ENCODE measurements around the gene CTPS1. TPM values are rescaled to one million over a fixed set of nuclear protein-coding genes. Genes with fewer than 3 reads are reported as not detected.

CTPS1 gene
- total RNA-seq, 1 experiment from 2014 or later = 63.1 TPM

DNA sequence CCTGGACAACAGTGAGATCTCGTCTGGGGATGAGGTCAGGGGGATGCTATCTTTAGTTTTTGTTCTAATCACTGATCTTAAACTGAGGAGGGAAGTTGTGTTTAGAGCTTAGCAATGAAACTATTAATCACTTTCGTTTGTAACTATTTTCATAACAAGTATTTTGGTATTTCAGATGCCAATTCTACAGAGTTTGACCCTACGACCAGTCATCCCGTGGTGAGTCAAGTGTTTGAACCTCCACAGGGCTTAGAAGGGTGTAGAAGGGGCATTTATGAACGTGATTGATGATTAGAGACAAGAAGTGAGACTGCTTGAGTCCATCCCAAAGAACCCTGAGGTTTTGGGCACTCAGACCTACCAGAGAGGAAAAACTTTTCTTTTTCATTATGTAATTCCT, 26.4 kb downstream of the CTPS1 start:
- POLR2A ChIA-PET = no interaction called here
- H3K4me1 Mint-ChIP-seq (ENCODE audit: low read depth, unreplicated experiment) = no peaks in the 10 kb centered on the region
- no peaks in the 10 kb centered on the region for H3K9me3 Mint-ChIP-seq (ENCODE audit: unreplicated experiment)
- CTCF ChIA-PET = no interaction called here
- no peak overlapping the region for H3K27ac Mint-ChIP-seq (ENCODE audit: unreplicated experiment)
- intact Hi-C loops (cut with micrococcal nuclease; ENCODE audit: unreplicated experiment) = no loop called here
- TF ChIP-seq, protein P1, sequence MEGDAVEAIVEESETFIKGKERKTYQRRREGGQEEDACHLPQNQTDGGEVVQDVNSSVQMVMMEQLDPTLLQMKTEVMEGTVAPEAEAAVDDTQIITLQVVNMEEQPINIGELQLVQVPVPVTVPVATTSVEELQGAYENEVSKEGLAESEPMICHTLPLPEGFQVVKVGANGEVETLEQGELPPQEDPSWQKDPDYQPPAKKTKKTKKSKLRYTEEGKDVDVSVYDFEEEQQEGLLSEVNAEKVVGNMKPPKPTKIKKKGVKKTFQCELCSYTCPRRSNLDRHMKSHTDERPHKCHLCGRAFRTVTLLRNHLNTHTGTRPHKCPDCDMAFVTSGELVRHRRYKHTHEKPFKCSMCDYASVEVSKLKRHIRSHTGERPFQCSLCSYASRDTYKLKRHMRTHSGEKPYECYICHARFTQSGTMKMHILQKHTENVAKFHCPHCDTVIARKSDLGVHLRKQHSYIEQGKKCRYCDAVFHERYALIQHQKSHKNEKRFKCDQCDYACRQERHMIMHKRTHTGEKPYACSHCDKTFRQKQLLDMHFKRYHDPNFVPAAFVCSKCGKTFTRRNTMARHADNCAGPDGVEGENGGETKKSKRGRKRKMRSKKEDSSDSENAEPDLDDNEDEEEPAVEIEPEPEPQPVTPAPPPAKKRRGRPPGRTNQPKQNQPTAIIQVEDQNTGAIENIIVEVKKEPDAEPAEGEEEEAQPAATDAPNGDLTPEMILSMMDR (IDR thresholded peaks at IDR 0.05; ENCODE audit: insufficient read depth in 1 of 2, low read depth in 1 of 2, low read length in 1 of 2, severe bottlenecking in 1 of 2, unreplicated experiment in 1 of 2) = no peak
- no peak for DNase-seq
- no peaks in the 10 kb centered on the region for H3K27me3 Mint-ChIP-seq (ENCODE audit: insufficient read depth, unreplicated experiment)
- Histone ChIP-seq H3K36me3 (ENCODE audit: control insufficient read depth, insufficient read depth, low read length) (no peaks in the 10 kb centered on the region), H3K27me3 (replicated peaks; ENCODE audit: control insufficient read depth, insufficient read depth, low read length) (no peaks in the 10 kb centered on the region), H3K9me3 (no peaks in the 10 kb centered on the region), H3K4me1 (no peaks in the 10 kb centered on the region), H3K4me3 (ENCODE audit: low read depth, low read length) (no peak overlapping the region)
- peaks cover 92% of the 10 kb centered on the region for H3K36me3 Mint-ChIP-seq (ENCODE audit: insufficient read depth, unreplicated experiment)
- no TSS peak for BruUV-seq (replicated peaks)
- no peak overlapping the region for H3K4me3 Mint-ChIP-seq (ENCODE audit: unreplicated experiment)

DNA sequence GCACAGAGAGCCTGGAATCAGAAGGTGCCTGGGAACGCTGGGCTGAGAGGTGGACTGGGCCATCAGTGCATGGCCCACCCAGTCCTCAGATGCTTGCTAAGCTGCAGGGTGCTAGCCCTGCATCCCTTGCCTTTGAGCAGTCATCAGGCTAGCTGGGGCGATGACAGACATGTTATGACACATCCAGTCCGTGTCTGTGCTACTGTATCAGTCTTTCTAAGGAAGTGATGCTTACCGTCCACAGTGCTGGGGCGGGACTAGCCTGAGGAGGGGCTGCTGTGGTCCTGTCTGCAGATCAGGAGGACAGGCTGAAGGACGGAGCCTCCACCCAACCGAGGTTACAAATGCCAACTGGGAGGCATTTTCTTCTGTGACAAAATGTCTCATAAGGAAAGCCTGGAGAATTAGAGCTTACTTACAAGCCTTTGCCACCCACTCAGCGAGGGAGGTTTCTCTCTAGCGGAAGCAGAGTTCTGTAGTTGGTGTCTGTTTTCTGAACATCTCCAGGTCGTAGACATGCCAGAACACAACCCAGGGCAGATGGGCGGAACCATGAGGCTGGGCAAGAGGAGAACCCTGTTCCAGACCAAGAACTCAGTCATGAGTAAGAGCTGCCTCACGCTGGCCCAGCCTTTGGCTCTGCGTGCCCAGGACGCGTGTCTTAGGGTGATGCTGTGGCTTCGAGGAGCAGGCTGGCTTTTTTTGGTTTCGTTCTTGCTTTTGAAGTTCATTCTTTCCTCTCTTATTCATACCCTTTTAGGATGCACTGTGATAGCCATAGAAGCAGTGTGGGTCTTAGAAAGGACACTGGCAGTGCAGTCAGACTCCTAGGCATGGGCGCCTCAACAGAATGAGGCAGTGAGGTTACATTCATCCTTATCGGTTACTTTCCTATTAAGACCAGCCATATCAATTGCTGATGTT, 27.7 kb downstream of the CTPS1 start:
- H3K4me1 ChIP-seq = no peaks in the 10 kb centered on the region
- TF ChIP-seq, protein P1 (IDR thresholded peaks at IDR 0.05; ENCODE audit: insufficient read depth in 1 of 2, low read depth in 1 of 2, low read length in 1 of 2, severe bottlenecking in 1 of 2, unreplicated experiment in 1 of 2) = no peak
- Mint-ChIP-seq H3K4me1 (ENCODE audit: low read depth, unreplicated experiment) (no peaks in the 10 kb centered on the region), H3K27ac (ENCODE audit: unreplicated experiment) (no peak overlapping the region), H3K4me3 (ENCODE audit: unreplicated experiment) (no peak overlapping the region), H3K27me3 (ENCODE audit: insufficient read depth, unreplicated experiment) (no peaks in the 10 kb centered on the region), H3K36me3 (ENCODE audit: insufficient read depth, unreplicated experiment) (peaks cover 92% of the 10 kb centered on the region), H3K9me3 (ENCODE audit: unreplicated experiment) (no peaks in the 10 kb centered on the region)
- no TSS peak for BruUV-seq (replicated peaks)
- POLR2A ChIA-PET = no interaction called here
- CTCF ChIA-PET = no interaction called here
- no peaks in the 10 kb centered on the region for H3K27me3 ChIP-seq (replicated peaks; ENCODE audit: control insufficient read depth, insufficient read depth, low read length)
- no peaks in the 10 kb centered on the region for H3K36me3 ChIP-seq (ENCODE audit: control insufficient read depth, insufficient read depth, low read length)
- intact Hi-C loops (cut with micrococcal nuclease; ENCODE audit: unreplicated experiment) = no loop called here
- no peak for DNase-seq
- no peak overlapping the region for H3K4me3 ChIP-seq (ENCODE audit: low read depth, low read length)
- H3K9me3 ChIP-seq = no peaks in the 10 kb centered on the region

DNA sequence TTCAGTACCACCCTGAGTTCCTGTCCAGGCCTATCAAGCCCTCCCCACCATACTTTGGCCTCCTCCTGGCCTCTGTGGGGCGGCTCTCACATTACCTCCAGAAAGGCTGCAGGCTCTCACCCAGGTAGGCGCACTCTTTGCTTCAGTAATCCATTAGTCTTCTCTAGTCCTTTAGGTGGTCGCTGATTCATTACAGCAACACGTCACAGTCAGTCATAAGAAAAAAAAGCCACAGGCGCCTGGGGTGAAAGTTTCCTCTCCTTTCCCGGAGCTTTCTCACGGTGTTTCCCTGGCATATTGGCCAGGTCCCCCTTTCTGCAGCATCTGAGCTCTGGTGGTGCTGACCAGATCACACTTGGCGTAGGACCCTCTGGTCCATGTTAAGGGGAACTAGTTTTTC, 30.0 kb downstream of the CTPS1 start:
- Mint-ChIP-seq H3K4me1 (ENCODE audit: low read depth, unreplicated experiment) (no peaks in the 10 kb centered on the region), H3K36me3 (ENCODE audit: insufficient read depth, unreplicated experiment) (peaks cover 84% of the 10 kb centered on the region), H3K27me3 (ENCODE audit: insufficient read depth, unreplicated experiment) (no peaks in the 10 kb centered on the region), H3K4me3 (ENCODE audit: unreplicated experiment) (no peak overlapping the region), H3K9me3 (ENCODE audit: unreplicated experiment) (no peaks in the 10 kb centered on the region), H3K27ac (ENCODE audit: unreplicated experiment) (no peak overlapping the region)
- BruUV-seq (replicated peaks) = no TSS peak
- no peaks in the 10 kb centered on the region for H3K9me3 ChIP-seq
- H3K4me3 ChIP-seq (ENCODE audit: low read depth, low read length) = no peak overlapping the region
- no peaks in the 10 kb centered on the region for H3K4me1 ChIP-seq
- no peaks in the 10 kb centered on the region for H3K36me3 ChIP-seq (ENCODE audit: control insufficient read depth, insufficient read depth, low read length)
- ChIA-PET CTCF (no interaction called here), POLR2A (no interaction called here)
- H3K27me3 ChIP-seq (replicated peaks; ENCODE audit: control insufficient read depth, insufficient read depth, low read length) = no peaks in the 10 kb centered on the region
- DNase-seq = no peak
- TF ChIP-seq, protein P1 (IDR thresholded peaks at IDR 0.05; ENCODE audit: insufficient read depth in 1 of 2, low read depth in 1 of 2, low read length in 1 of 2, severe bottlenecking in 1 of 2, unreplicated experiment in 1 of 2) = no peak
- intact Hi-C loops (cut with micrococcal nuclease; ENCODE audit: unreplicated experiment) = no loop called here

Data from Caco-2 (cell line).